Keratinocyte (primary cell): ENCODE data around the gene OVCH1.

ENCODE experiments used
- CTCF ChIP-seq, 3 experiments: IDR thresholded peaks in 1 of 3; conservative IDR thresholded peaks in 1 of 3; optimal IDR thresholded peaks in 1 of 3; 2 replicates in 2 of 3; 3 replicates in 1 of 3; pipeline versions ENCODE3 to v1.5.1; 2011; ENCODE audit warnings: low read length in 3 of 3, mild to moderate bottlenecking in 3 of 3, moderate library complexity in 2 of 3, control low read depth in 1 of 3, inconsistent platforms in 1 of 3; ENCODE audit not compliant: insufficient read depth in 2 of 3; ENCODE audit errors: extremely low read depth in 1 of 3
- EZH2 ChIP-seq: IDR thresholded peaks from one replicate; pipeline ENCODE4 v1.6.1; 2012; ENCODE audit warnings: inconsistent platforms, mild to moderate bottlenecking, low read length, moderate library complexity

GRCh38 chr12:29415111-29415510, 82.4 kb downstream of the OVCH1 start:
- no peak for TF ChIP-seq CTCF (optimal IDR thresholded peaks at IDR 0.05 in 1 of 3, IDR thresholded peaks at IDR 0.05 in 1 of 3, conservative IDR thresholded peaks at IDR 0.05 in 1 of 3; ENCODE audit: extremely low read depth in 1 of 3, insufficient read depth in 2 of 3, low read length in 3 of 3)
- TF ChIP-seq EZH2: no peak
